K562 (cell line): Measurements from ENCODE around the gene RPTN. TPM values are rescaled to one million over a fixed set of nuclear protein-coding genes. Genes with fewer than 3 reads are reported as not detected.
A peak's percentile ranks its signal among the peaks of the same experiment; 100 is the strongest.

Source experiments
- ATAC-seq: fragments of 200-7000 bp; cut with Tn5 transposase; 3 replicates; pipeline ENCODE4 v1.9.1; 2020; ENCODE audit warnings: moderate library complexity
- BruUV-seq: library from RNA; stranded (reverse); fragments of 400-500 nt; replicated peaks from 2 replicates; lab custom pipeline; 2021; lab: Mats Ljungman, UMichigan
- CTCF ChIA-PET: fragments of 300-600 bp; formaldehyde crosslinking; extraction: SDS; loops from one replicate; lab custom pipeline; 2021; ENCODE audit warnings: low intra/inter-chr PET ratio; lab: Yijun Ruan, JAX
- POLR2A ChIA-PET: fragments of 300-600, 350-650 bp; sonication (Branson Sonifier 250); formaldehyde crosslinking; extraction: SDS; loops from one replicate; lab custom pipeline; 2021; ENCODE audit warnings: antibody characterized with exemption, inconsistent platforms; lab: Yijun Ruan, JAX
- DNase-seq, 4 experiments: peaks; one replicate each; pipeline versions ENCODE4 v3.0.0 to v3.0.0-alpha.2; 2011 to 2018; ENCODE audit warnings: low spot score in 3 of 4, mixed read lengths in 3 of 4; ENCODE audit errors: extremely low read depth in 1 of 4
- FAIRE-seq: peaks from 2 replicates; lab custom pipeline; 2011; peaks lifted over from hg19 to GRCh38; lab: Jason Lieb, UNC
- H2AFZ ChIP-seq: 2 replicates; pipeline ENCODE4 v1.6.0; 2011; ENCODE audit warnings: low read depth, low read length, control low read depth, inconsistent platforms
- H3K27ac ChIP-seq: fragments of 200-600 bp; 3 replicates; pipeline ENCODE4 v1.8.0; 2011; ENCODE audit warnings: low read depth, mild to moderate bottlenecking, control low read depth, inconsistent platforms, low read length, moderate library complexity, mixed read lengths; ENCODE audit errors: extremely low read depth
- H3K27me3 ChIP-seq, 2 experiments: fragments of 300-600 bp in 1 of 2; 2 replicates in 1 of 2; 3 replicates in 1 of 2; pipeline versions ENCODE4 v1.6.0 to v1.8.0; 2011; ENCODE audit warnings: inconsistent platforms in 2 of 2, low read length in 2 of 2, mild to moderate bottlenecking in 1 of 2, mixed read lengths in 1 of 2, moderate library complexity in 1 of 2; ENCODE audit not compliant: control insufficient read depth in 2 of 2, insufficient read depth in 2 of 2
- H3K36me3 ChIP-seq: fragments of 300-600 bp; 3 replicates; pipeline ENCODE4 v1.8.0; 2011; ENCODE audit warnings: mild to moderate bottlenecking, low read length, inconsistent platforms; ENCODE audit not compliant: control insufficient read depth, insufficient read depth
- H3K4me1 ChIP-seq, 2 experiments: fragments of 200-600 bp in 1 of 2; replicated peaks in 1 of 2; 2 replicates in 1 of 2; 3 replicates in 1 of 2; pipeline versions ENCODE4 v1.5.1 to v1.8.0; 2011; ENCODE audit warnings: inconsistent platforms in 2 of 2, low read length in 2 of 2, mild to moderate bottlenecking in 1 of 2, mixed read lengths in 1 of 2, moderate library complexity in 1 of 2; ENCODE audit not compliant: control insufficient read depth in 2 of 2, insufficient read depth in 2 of 2
- H3K4me2 ChIP-seq: 2 replicates; pipeline ENCODE4 v1.6.1; 2011; ENCODE audit warnings: low read length, control low read depth, inconsistent platforms, mixed read lengths; ENCODE audit not compliant: insufficient read depth
- H3K4me3 ChIP-seq: fragments of 200-600 bp; sonication (generic), shearing (Covaris generic); 2 replicates; pipeline ENCODE4 v1.5.1; 2016; ENCODE audit warnings: control low read depth, inconsistent platforms
- H3K79me2 ChIP-seq: fragments of 200-600 bp; 3 replicates; pipeline ENCODE4 v1.8.0; 2011; ENCODE audit warnings: low read length, inconsistent platforms; ENCODE audit not compliant: control insufficient read depth, insufficient read depth
- H3K9ac ChIP-seq, 2 experiments: 2 replicates each; pipeline versions ENCODE4 v1.6.0 to v1.6.1; 2011; ENCODE audit warnings: low read depth in 2 of 2, low read length in 2 of 2, control low read depth in 1 of 2, inconsistent platforms in 1 of 2, mild to moderate bottlenecking in 1 of 2, mixed read lengths in 1 of 2; ENCODE audit not compliant: insufficient read depth in 1 of 2
- H3K9me1 ChIP-seq: one replicate; pipeline ENCODE4 v1.6.0; 2011; ENCODE audit warnings: inconsistent platforms, mild to moderate bottlenecking, low read length, moderate library complexity; ENCODE audit not compliant: control insufficient read depth, insufficient read depth
- H3K9me3 ChIP-seq: replicated peaks from 2 replicates; pipeline ENCODE4 v1.5.1; 2011; ENCODE audit warnings: low read depth, low read length, inconsistent platforms; ENCODE audit not compliant: control insufficient read depth, insufficient read depth
- H4K20me1 ChIP-seq: replicated peaks from 2 replicates; pipeline ENCODE4 v1.6.1; 2011; ENCODE audit warnings: low read length, inconsistent platforms, mixed read lengths; ENCODE audit not compliant: control insufficient read depth, insufficient read depth
- ZNF717 ChIP-seq: fragments of 250-450 bp; sonication (Bioruptor Pico); IDR thresholded peaks from 2 replicates; pipeline ENCODE4 v1.5.0; 2021
- whole genome bisulfite sequencing: fragments of 100-300 bp; shearing (Covaris generic); methylation state at CpG from one replicate; pipeline ENCODE4 v1.1.6; 2016; ENCODE audit warnings: low coverage, mixed read lengths; ENCODE audit not compliant: insufficient coverage; ENCODE audit errors: missing lambda C conversion rate; 5-methylcytosine and 5-hydroxymethylcytosine counted together
- in situ Hi-C: fragments of 300-500 bp; cut with MboI; formaldehyde crosslinking; loops from 4 replicates; pipeline ENCODE4 v1.15.0; 2018; ENCODE audit warnings: inconsistent platforms, mixed read lengths
- intact Hi-C: fragments of 100-400 bp; cut with micrococcal nuclease; formaldehyde crosslinking; loops from 2 replicates; pipeline ENCODE4 v1.14.2; 2022
- polyA plus RNA-seq, 8 experiments: library from polyadenylated mRNA; depleted of rRNA in 4 of 8; stranded (reverse) in 5 of 8; unstranded in 3 of 8; fragments of >200 nt; fragmentation: Nextera tagmentation in 2 of 8; fragmentation: Illumina TruSeq in 1 of 8; extraction: Ambion mirVana in 2 of 8; extraction: Trizol in 1 of 8; gene quantifications; 2 replicates each; pipeline versions ENCODE4 v1.2.1 to v1.2.3, GENCODE V29; 2011 to 2014; ENCODE audit warnings: inconsistent platforms in 1 of 8, missing spikeins in 1 of 8
- total RNA-seq, 7 experiments: library from RNA; depleted of rRNA in 6 of 7; stranded (reverse); fragments of >200 nt in 6 of 7; fragmentation: Illumina TruSeq in 2 of 7; extraction: Trizol in 2 of 7; gene quantifications; 2 replicates each; pipeline versions ENCODE4 v1.2.1 to v1.2.3, GENCODE V29; 2011 to 2021; ENCODE audit warnings: low replicate concordance in 1 of 7
- TF ChIP-seq, protein P1 (sequence below): fragments of 450-650 bp; formaldehyde crosslinking; IDR thresholded peaks from 2 replicates; pipeline ENCODE4 v1.4.0; 2020; ENCODE audit warnings: mild to moderate bottlenecking, moderate library complexity

Gene RPTN
- total and polyA plus RNA-seq, 9 of the 15 experiments (the other 6 are each of a cell fraction or from before 2014, with no cell fraction given): not detected

DNA sequence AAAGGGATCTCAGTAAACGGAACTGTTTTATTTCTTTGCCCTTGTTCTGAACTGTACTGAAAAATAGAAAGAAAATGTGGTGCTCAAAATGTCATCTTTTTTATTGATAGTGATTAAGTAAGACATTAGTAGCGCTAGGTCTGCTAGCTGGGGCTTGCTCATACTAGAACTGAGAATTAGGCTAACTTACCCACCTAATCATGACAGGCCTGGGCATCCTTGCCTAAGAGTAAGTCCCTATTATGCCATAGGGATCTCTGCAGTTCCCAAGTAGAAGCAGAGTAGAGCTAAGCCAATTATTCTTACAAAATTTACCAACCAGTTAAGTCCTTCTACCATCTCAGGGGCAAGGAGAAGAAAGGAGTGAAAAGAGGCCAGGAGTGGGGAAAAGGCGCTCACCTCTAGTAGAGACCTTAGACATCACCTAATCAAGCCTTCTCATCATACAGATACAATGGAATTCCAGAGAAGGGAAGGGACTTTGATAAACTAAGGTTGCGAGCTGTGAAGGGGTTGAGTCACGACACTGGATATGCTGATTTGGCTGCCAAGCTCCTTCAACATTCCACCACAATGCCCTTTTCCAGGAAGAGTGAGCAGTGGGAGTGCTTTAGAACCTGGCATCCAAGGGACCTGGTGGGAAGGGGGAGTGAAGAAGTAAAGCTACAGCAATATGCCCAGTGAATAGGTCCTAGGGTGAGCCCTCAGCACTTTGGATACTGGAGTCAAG, 27.7 kb upstream of the RPTN start:
- no peak for ATAC-seq
- Histone ChIP-seq H3K9me1 (no peaks in the 10 kb centered on the region), H3K9ac (no peak overlapping the region), H3K36me3 (no peaks in the 10 kb centered on the region), H3K4me2 (no peak overlapping the region), H3K4me1 (peaks cover 0 to 8% of the 10 kb centered on the region in 2 experiments; a peak in 1 of 5 replicates), H4K20me1 (no peaks in the 10 kb centered on the region), H3K4me3 (no peak overlapping the region), H3K9me3 (no peaks in the 10 kb centered on the region), H3K27me3 (no peaks in the 10 kb centered on the region), H3K79me2 (no peaks in the 10 kb centered on the region), H3K27ac (no peak overlapping the region), H2AFZ (no peak overlapping the region)
- ChIA-PET CTCF (interaction anchor here (0.9 to 2.9 kb wide), 3 partner anchors 45 to 298 kb away, joined by 3 to 34 read pairs (median 19); no protein-coding TSS in a partner anchor), POLR2A (interaction anchor here (0.6 to 1.5 kb wide), 4 partner anchors 11 to 28 kb away, joined by 3 to 7 read pairs (median 4); partner anchors contain the start of gene RPTN)
- no peak for FAIRE-seq
- BruUV-seq: no TSS peak
- DNase-seq: no peak
- TF ChIP-seq ZNF717 (CRISPR knock-in tag): no peak
- in situ Hi-C loops: no loop called here
- WGBS: 4% methylated on average over 5 of the region's 5 CpGs
- intact Hi-C loops: loop anchor here (10.0 kb wide), 1 partner anchor 252 kb away; no protein-coding TSS in a partner anchor

DNA sequence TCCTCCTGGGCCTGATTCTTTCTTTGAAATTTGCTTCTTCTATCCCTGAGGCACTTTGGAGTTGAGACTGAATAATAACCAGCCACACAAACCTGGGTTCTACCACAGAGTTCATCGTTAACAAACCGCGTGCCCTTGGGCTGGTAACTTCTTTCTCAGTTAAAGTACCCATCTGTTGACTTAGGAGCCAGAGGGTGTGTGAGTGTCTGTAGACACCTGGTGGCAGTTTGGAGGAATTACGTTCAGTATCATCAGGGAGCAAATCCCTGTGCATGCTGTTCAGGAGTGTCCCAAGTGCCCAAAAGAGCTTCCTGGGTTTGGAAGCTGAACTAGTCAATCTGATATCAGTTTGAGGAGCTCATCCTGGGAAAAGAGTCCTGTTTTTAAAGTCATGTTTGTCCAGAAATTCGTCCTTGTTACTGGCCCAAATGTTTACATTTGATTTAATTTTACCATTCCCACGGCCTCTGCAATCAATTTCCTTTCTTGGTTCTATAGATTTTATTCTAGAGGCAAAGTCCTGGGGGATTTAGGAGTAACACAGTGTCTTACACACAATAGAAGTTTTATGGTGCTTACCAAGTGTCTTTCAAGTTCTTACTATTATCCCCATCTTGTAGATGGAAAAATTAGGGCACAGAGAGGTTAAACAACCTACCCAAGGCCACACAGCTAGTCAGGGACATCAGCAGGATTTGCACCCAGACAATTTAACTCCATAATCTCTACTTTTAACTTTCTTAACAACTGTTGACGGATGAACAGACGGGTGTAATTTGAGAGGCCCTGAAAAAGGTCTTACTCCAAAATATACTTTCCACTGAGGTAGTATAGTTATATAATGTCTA, 26.7 kb upstream of the RPTN start:
- H3K4me3 ChIP-seq: no peak overlapping the region
- H3K27me3 ChIP-seq: no peaks in the 10 kb centered on the region
- no peak overlapping the region for H3K27ac ChIP-seq
- DNase-seq: peak; percentile 41 to 68 (median 58)
- no TSS peak for BruUV-seq
- WGBS: 3% methylated on average over 8 of the region's 8 CpGs
- no peaks in the 10 kb centered on the region for H3K36me3 ChIP-seq
- H3K4me2 ChIP-seq: no peak overlapping the region
- in situ Hi-C loops (no loop called here), intact Hi-C loops (loop anchor here (1.0 to 10.0 kb wide), 2 partner anchors 133 to 251 kb away; no protein-coding TSS in a partner anchor)
- ChIA-PET CTCF (interaction anchor here (1.1 to 2.9 kb wide), 4 partner anchors 44 to 272 kb away, joined by 3 to 34 read pairs (median 11); no protein-coding TSS in a partner anchor), POLR2A (no interaction called here)
- peak; percentile 91 for FAIRE-seq
- H3K79me2 ChIP-seq: no peaks in the 10 kb centered on the region
- no peaks in the 10 kb centered on the region for H4K20me1 ChIP-seq
- peaks cover 0 to 8% of the 10 kb centered on the region in 2 experiments; a peak in 1 of 5 replicates for H3K4me1 ChIP-seq
- no peak overlapping the region for H3K9ac ChIP-seq
- peak; percentile 86 for ATAC-seq
- H2AFZ ChIP-seq: no peak overlapping the region
- H3K9me3 ChIP-seq: no peaks in the 10 kb centered on the region
- H3K9me1 ChIP-seq: no peaks in the 10 kb centered on the region
- TF ChIP-seq, protein P1, sequence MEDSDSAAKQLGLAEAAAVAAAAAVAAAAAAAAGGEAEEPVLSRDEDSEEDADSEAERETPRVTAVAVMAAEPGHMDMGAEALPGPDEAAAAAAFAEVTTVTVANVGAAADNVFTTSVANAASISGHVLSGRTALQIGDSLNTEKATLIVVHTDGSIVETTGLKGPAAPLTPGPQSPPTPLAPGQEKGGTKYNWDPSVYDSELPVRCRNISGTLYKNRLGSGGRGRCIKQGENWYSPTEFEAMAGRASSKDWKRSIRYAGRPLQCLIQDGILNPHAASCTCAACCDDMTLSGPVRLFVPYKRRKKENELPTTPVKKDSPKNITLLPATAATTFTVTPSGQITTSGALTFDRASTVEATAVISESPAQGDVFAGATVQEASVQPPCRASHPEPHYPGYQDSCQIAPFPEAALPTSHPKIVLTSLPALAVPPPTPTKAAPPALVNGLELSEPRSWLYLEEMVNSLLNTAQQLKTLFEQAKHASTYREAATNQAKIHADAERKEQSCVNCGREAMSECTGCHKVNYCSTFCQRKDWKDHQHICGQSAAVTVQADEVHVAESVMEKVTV: peak; percentile 74
